A549 (cell line): Measurements from ENCODE around the gene RNF32.

ENCODE experiments used
- CBX2 ChIP-seq: fragments of 200-600 bp; sonication (generic); IDR thresholded peaks from 2 replicates; pipeline ENCODE4 v1.6.1; 2016; ENCODE audit warnings: low read depth, mild to moderate bottlenecking, borderline replicate concordance
- ELK1 ChIP-seq: fragments of 150-350 bp; IDR thresholded peaks from 2 replicates; pipeline ENCODE4 v1.6.1; 2014; ENCODE audit warnings: low read depth, mild to moderate bottlenecking, low read length
- EP300 ChIP-seq, 2 experiments: fragments of >200 bp; sonication (Bioruptor Twin); formaldehyde crosslinking; IDR thresholded peaks; 2 replicates in 1 of 2; 3 replicates in 1 of 2; pipeline ENCODE4 v1.6.1; 2016 to 2017
- MAX ChIP-seq: IDR thresholded peaks from 2 replicates; pipeline ENCODE4 v1.6.1; 2012
- MAZ ChIP-seq: fragments of 150-350 bp; IDR thresholded peaks from 2 replicates; pipeline ENCODE4 v1.6.1; 2014; ENCODE audit warnings: antibody characterized with exemption, low read depth, low read length, borderline replicate concordance
- POLR2A ChIP-seq: IDR thresholded peaks from 2 replicates; pipeline ENCODE4 v1.6.1; 2012; ENCODE audit warnings: mild to moderate bottlenecking, low read length
- POLR2AphosphoS2 ChIP-seq: conservative IDR thresholded peaks from 2 replicates; pipeline ENCODE4 v1.6.1; 2012; ENCODE audit warnings: low read length, improper control_type of control experiment, inconsistent platforms
- RAD21 ChIP-seq, 2 experiments: fragments of >200 bp in 1 of 2; sonication (Bioruptor Twin) in 1 of 2; formaldehyde crosslinking in 1 of 2; IDR thresholded peaks in 1 of 2; conservative IDR thresholded peaks in 1 of 2; 2 replicates in 1 of 2; 3 replicates in 1 of 2; pipeline ENCODE4 v1.6.1; 2012 to 2018; ENCODE audit warnings: inconsistent platforms in 1 of 2
- RCOR1 ChIP-seq: fragments of 150-350 bp; IDR thresholded peaks from 2 replicates; pipeline ENCODE4 v1.6.1; 2014; ENCODE audit warnings: antibody characterized with exemption, low read length, low read depth
- RFX5 ChIP-seq: fragments of 450-650 bp; IDR thresholded peaks from 2 replicates; pipeline ENCODE4 v1.7.1; 2014; ENCODE audit warnings: antibody characterized with exemption, mild to moderate bottlenecking, moderate library complexity
- SMC3 ChIP-seq: fragments of >200 bp; sonication (Bioruptor Twin); formaldehyde crosslinking; IDR thresholded peaks from 3 replicates; pipeline ENCODE4 v1.6.1; 2018; ENCODE audit warnings: inconsistent platforms
- TF ChIP-seq, protein P1 (sequence below): fragments of 200-600 bp; sonication (generic); IDR thresholded peaks from 2 replicates; pipeline ENCODE4 v1.6.1; 2016; ENCODE audit warnings: antibody characterized with exemption, mild to moderate bottlenecking, moderate library complexity
- TF ChIP-seq, protein P2 (sequence below): fragments of >200 bp; sonication (Bioruptor Twin); formaldehyde crosslinking; IDR thresholded peaks from 3 replicates; pipeline ENCODE4 v1.5.1; 2016

GRCh38 chr7:156610601-156611000, 30.0 kb upstream of the RNF32 start:
- TF ChIP-seq, protein P1, sequence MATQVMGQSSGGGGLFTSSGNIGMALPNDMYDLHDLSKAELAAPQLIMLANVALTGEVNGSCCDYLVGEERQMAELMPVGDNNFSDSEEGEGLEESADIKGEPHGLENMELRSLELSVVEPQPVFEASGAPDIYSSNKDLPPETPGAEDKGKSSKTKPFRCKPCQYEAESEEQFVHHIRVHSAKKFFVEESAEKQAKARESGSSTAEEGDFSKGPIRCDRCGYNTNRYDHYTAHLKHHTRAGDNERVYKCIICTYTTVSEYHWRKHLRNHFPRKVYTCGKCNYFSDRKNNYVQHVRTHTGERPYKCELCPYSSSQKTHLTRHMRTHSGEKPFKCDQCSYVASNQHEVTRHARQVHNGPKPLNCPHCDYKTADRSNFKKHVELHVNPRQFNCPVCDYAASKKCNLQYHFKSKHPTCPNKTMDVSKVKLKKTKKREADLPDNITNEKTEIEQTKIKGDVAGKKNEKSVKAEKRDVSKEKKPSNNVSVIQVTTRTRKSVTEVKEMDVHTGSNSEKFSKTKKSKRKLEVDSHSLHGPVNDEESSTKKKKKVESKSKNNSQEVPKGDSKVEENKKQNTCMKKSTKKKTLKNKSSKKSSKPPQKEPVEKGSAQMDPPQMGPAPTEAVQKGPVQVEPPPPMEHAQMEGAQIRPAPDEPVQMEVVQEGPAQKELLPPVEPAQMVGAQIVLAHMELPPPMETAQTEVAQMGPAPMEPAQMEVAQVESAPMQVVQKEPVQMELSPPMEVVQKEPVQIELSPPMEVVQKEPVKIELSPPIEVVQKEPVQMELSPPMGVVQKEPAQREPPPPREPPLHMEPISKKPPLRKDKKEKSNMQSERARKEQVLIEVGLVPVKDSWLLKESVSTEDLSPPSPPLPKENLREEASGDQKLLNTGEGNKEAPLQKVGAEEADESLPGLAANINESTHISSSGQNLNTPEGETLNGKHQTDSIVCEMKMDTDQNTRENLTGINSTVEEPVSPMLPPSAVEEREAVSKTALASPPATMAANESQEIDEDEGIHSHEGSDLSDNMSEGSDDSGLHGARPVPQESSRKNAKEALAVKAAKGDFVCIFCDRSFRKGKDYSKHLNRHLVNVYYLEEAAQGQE = no peak
- TF ChIP-seq EP300 (IDR thresholded peaks at IDR 0.05) (no peak), RCOR1 (no peak), MAZ (no peak), RFX5 (no peak), POLR2A (no peak), MAX (no peak), SMC3 (no peak), CBX2 (no peak), ELK1 (no peak), RAD21 (conservative IDR thresholded peaks at IDR 0.05 in 1 of 2, IDR thresholded peaks at IDR 0.05 in 1 of 2) (no peak), POLR2AphosphoS2 (no peak)
- TF ChIP-seq, protein P2, sequence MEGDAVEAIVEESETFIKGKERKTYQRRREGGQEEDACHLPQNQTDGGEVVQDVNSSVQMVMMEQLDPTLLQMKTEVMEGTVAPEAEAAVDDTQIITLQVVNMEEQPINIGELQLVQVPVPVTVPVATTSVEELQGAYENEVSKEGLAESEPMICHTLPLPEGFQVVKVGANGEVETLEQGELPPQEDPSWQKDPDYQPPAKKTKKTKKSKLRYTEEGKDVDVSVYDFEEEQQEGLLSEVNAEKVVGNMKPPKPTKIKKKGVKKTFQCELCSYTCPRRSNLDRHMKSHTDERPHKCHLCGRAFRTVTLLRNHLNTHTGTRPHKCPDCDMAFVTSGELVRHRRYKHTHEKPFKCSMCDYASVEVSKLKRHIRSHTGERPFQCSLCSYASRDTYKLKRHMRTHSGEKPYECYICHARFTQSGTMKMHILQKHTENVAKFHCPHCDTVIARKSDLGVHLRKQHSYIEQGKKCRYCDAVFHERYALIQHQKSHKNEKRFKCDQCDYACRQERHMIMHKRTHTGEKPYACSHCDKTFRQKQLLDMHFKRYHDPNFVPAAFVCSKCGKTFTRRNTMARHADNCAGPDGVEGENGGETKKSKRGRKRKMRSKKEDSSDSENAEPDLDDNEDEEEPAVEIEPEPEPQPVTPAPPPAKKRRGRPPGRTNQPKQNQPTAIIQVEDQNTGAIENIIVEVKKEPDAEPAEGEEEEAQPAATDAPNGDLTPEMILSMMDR = no peak
